ENCODE data around the gene ART1. TPM values are rescaled to one million over a fixed set of nuclear protein-coding genes. Genes with fewer than 3 reads are reported as not detected.

The ART1 gene
- total RNA-seq, 4 donors from 2014 or later = not detected

DNA sequence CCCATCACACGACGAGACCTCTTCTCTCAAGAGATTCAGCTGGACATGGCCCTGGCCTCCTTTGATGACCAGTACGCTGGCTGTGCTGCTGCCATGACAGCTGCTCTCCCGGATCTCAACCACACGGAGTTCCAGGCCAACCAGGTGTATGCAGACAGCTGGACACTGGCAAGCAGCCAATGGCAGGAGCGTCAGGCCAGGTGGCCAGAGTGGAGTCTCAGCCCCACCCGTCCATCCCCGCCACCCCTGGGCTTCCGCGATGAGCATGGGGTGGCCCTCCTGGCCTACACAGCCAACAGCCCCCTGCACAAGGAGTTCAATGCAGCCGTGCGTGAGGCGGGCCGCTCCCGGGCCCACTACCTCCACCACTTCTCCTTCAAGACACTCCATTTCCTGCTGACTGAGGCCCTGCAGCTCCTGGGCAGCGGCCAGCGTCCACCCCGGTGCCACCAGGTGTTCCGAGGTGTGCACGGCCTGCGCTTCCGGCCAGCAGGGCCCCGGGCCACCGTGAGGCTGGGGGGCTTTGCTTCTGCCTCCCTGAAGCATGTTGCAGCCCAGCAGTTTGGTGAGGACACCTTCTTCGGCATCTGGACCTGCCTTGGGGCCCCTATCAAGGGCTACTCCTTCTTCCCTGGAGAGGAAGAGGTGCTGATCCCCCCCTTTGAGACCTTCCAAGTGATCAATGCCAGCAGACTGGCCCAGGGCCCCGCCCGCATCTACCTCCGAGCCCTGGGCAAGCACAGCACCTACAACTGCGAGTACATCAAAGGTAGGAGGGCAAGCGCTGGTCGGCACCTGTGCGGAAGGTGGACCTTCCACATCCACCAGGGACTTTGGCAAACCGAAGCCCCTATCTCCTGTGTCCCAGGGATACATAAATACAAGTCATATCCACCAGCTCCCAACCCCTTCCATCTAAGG, 14.9 kb downstream of the ART1 start:
- no peak for DNase-seq (ENCODE audit: low spot score)
- no peak for ATAC-seq (ENCODE audit: low FRiP score)
- TF ChIP-seq, protein P1, sequence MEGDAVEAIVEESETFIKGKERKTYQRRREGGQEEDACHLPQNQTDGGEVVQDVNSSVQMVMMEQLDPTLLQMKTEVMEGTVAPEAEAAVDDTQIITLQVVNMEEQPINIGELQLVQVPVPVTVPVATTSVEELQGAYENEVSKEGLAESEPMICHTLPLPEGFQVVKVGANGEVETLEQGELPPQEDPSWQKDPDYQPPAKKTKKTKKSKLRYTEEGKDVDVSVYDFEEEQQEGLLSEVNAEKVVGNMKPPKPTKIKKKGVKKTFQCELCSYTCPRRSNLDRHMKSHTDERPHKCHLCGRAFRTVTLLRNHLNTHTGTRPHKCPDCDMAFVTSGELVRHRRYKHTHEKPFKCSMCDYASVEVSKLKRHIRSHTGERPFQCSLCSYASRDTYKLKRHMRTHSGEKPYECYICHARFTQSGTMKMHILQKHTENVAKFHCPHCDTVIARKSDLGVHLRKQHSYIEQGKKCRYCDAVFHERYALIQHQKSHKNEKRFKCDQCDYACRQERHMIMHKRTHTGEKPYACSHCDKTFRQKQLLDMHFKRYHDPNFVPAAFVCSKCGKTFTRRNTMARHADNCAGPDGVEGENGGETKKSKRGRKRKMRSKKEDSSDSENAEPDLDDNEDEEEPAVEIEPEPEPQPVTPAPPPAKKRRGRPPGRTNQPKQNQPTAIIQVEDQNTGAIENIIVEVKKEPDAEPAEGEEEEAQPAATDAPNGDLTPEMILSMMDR (IDR thresholded peaks at IDR 0.05) = no peak

DNA sequence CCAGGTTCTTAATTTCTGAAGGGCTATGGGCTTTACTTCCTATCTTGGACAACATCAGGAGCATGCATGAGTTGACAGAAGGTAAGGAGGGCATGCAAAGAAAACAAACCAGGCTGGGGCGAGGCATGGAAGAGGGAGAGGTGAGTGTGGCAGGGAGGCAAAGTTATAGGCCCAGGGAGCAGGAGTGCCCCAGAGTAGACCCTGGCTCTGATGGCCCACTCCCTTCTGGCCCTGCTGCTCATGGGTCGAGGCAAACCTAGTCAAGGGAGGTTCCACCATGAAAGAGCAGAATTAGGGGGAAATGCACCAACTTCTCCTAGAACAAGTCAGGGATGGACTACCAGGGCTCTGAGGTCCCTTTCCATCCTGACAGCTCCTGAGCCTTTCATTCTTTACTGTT, 16.0 kb downstream of the ART1 start:
- TF ChIP-seq, protein P1 (IDR thresholded peaks at IDR 0.05) = no peak
- DNase-seq (ENCODE audit: low spot score) (no peak), ATAC-seq (ENCODE audit: low FRiP score) (no peak)

DNA sequence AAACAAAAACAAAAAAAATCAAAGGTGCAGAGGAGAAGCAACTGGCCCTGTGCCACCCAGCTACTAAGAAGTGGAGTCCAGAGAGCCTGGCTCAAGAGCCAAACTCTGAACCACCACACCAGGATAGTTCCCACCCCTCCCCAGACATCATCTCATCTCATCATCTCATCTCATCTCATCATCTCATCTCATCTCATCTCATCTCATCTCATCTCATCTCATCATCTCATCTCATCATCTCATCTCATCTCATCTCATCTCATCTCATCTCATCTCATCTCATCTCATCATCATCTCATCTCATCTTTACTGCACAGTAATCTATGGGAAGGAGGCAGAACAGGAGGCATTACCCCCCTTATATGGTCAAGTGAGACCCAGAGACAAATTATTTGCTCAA, 17.9 kb downstream of the ART1 start:
- DNase-seq (ENCODE audit: low spot score) (no peak), ATAC-seq (ENCODE audit: low FRiP score) (no peak)
- TF ChIP-seq, protein P1 (IDR thresholded peaks at IDR 0.05) = no peak

DNA sequence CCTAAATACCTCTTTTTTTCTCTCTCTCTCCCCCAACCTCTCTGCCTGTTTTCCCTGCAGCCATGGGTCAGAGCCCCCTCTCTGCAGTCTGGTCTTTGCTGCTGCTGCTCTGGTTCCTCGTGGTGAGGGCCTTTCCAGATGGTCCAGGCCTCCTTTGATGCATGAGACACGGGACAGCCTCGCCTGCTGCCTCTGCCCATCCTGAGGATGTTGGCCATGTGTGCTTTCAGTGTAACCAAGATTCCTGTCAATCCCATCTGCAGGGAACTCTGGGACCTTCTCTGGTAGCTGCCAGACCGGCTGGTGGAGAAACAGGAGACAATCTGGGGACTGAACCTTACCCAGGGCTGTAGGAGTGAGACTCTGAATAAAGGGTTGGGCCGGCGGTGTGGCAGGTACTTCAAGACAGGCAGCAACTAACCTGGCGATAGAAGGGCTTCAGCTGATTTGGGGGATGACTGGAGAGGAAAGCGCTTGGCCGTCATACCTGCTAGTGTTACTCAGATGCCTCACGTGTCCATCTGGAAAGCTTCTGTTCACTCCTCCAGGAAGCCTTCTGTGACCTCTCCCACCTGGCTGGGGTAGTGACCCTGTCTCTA, 19.2 kb downstream of the ART1 start:
- TF ChIP-seq, protein P1 (IDR thresholded peaks at IDR 0.05) = no peak
- ATAC-seq (ENCODE audit: low FRiP score) (no peak), DNase-seq (ENCODE audit: low spot score) (no peak)

DNA sequence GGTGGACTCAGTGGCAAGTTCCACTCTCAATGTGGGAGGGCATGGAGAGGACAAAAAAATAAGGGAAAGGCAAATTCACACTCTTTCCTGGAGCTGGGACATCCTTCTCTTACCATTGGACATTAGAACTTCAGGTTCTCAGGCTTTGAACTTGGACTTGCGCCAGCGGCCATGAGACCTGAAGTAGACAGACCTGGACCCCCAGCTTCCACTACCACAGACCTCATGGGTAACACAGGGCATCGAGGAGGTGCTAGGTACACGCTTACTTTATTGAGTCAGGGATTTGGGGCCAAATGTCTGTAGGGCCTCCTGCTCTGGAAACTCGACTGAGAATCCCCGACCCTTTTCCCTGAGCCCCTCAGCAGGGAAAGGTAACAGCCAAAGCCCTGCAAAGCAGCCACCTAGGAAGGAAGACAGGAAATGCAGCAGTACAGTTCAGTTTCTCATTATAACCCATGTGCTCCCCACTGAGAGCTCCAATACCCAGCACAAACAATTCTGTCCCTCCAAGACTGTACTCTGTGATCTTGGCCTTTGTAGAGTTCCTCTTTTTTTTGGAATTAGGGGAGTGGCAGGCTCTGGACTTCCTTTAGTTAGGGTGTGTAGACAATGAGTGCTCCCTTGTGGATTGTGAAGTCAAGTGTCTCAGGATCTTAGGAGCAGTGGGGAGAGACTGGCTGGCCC, 20.6 kb downstream of the ART1 start:
- DNase-seq (ENCODE audit: low spot score) (no peak), ATAC-seq (ENCODE audit: low FRiP score) (no peak)
- TF ChIP-seq, protein P1 (IDR thresholded peaks at IDR 0.05) = no peak

DNA sequence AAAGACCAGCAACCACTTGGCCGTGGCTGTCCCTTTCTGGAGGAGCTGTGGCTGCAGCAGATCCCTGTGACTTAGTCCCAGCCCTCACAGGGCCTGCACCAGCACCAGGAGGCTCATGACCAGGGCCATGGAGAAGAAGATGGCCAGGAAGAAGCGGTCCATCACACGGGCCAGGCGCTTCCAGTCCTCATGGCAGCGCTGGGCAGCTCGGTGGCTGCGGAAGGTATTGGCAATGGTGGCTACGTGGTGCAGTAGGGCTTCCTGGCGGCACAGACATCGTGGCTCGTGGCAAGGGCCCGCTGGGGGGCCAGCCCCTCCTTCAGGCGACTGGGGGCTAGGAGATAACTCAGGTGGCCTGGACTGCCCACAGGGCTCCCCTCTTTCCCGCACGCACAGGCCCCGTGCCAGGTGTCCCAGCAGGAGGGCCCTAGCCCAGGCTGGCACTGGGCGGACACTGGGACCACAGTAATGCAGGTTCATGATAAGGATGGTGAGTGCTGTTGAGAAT, 21.1 kb downstream of the ART1 start:
- TF ChIP-seq, protein P1 (IDR thresholded peaks at IDR 0.05) = no peak
- ATAC-seq (ENCODE audit: low FRiP score) (no peak), DNase-seq (ENCODE audit: low spot score) (no peak)
